Sciatic nerve (tissue), 2 donors: ENCODE data around the gene ZBTB7B. TPM values are rescaled to one million over a fixed set of nuclear protein-coding genes. Genes with fewer than 3 reads are reported as not detected.
"Not testable (repeated sequence)": the region's sequence is repeated elsewhere in the genome, so short reads cannot be mapped to it uniquely, and the experiment has no call there.

Experiments used
- ATAC-seq: fragments of 200-7000 bp; cut with Tn5 transposase; one replicate; pipeline ENCODE4 v1.9.1; 2020; ENCODE audit warnings: mild to moderate bottlenecking, moderate library complexity
- DNase-seq: peaks from one replicate; pipeline ENCODE4 v3.0.0-alpha.2; 2020; ENCODE audit warnings: low spot score
- intact Hi-C: fragments of 100-400 bp; cut with DNase I; formaldehyde crosslinking; loops from one replicate; pipeline ENCODE4 v1.14.2; 2022
- total RNA-seq: library from RNA; stranded (reverse); fragmentation: NEBNext Ultra II Directional; extraction: Animal tissue kit (Norgen Biotek cat#: 25700); gene quantifications from one replicate; pipeline ENCODE4 v1.2.1, GENCODE V29; 2021
- donor health status: DM: no; HTN: no; CAD: no.
- donor health status: DM: no; HTN: no; CAD: no.

ZBTB7B gene
- total RNA-seq, 1 donor from 2014 or later, result 45.3 TPM

GRCh38 chr1:154982897-154983648 is 19.5 kb upstream of the ZBTB7B start, which contains the start of gene FLAD1:
FLAD1 (plus strand) TSS chr1:154983344; CDS start chr1:154983695, 351 bp downstream.
- intact Hi-C loops, result no loop called here
- peak; percentile 96 for DNase-seq
- ATAC-seq, result peak; percentile 100

- DNase-seq, result peak; percentile 56
- intact Hi-C loops, result no loop called here
- no peak for ATAC-seq
These were observed 18.7 kb upstream of the ZBTB7B start for GRCh38 chr1:154983776-154984466.

- DNase-seq, intact Hi-C loops, ATAC-seq: not testable (repeated sequence)
These were observed 15.9 kb upstream of the ZBTB7B start for GRCh38 chr1:154986736-154987135.

- intact Hi-C loops, result no loop called here
- ATAC-seq, result no peak
These were observed 15.3 kb upstream of the ZBTB7B start for GRCh38 chr1:154987326-154987725.

DNA sequence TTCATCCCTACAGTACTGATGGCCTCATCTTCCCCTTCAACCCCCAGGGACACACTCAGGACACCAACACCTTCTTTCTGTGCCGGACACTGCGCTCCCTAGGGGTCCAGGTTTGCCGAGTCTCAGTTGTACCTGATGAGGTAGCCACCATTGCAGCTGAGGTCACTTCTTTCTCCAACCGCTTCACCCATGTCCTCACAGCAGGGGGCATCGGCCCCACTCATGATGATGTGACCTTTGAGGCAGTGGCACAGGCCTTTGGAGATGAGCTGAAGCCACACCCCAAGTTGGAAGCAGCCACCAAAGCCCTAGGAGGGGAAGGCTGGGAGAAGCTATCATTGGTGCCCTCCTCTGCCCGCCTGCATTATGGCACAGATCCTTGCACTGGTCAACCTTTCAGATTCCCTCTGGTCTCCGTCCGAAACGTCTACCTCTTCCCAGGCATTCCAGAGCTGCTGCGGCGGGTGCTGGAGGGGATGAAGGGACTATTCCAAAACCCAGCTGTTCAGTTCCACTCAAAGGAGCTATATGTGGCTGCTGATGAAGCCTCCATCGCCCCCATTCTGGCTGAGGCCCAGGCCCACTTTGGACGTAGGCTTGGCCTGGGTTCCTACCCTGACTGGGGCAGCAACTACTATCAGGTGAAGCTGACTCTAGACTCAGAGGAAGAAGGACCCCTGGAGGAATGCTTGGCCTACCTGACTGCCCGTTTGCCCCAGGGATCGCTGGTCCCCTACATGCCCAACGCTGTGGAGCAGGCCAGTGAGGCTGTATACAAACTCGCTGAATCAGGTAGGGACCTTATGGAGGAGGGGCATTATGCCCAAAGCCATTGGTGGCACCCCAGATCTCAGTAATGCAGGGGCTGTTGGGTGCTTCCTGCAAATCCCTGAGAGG is 14.3 kb upstream of the ZBTB7B start:
- peak; percentile 55 for DNase-seq
- no peak for ATAC-seq

More at GRCh38 chr1:154987326-154987725, 15.3 kb upstream of the ZBTB7B start:
- no peak for DNase-seq

GRCh38 chr1:154989195-154989860 is 13.3 kb upstream of the ZBTB7B start:
- ATAC-seq (no peak), DNase-seq (peak; percentile 48)
- intact Hi-C loops, result no loop called here

More for the DNA sequence above, 14.3 kb upstream of the ZBTB7B start:
- intact Hi-C loops, result no loop called here

GRCh38 chr1:154990276-154990675 is 12.3 kb upstream of the ZBTB7B start:
- DNase-seq, result no peak
- ATAC-seq, result no peak
- intact Hi-C loops, result no loop called here

DNA sequence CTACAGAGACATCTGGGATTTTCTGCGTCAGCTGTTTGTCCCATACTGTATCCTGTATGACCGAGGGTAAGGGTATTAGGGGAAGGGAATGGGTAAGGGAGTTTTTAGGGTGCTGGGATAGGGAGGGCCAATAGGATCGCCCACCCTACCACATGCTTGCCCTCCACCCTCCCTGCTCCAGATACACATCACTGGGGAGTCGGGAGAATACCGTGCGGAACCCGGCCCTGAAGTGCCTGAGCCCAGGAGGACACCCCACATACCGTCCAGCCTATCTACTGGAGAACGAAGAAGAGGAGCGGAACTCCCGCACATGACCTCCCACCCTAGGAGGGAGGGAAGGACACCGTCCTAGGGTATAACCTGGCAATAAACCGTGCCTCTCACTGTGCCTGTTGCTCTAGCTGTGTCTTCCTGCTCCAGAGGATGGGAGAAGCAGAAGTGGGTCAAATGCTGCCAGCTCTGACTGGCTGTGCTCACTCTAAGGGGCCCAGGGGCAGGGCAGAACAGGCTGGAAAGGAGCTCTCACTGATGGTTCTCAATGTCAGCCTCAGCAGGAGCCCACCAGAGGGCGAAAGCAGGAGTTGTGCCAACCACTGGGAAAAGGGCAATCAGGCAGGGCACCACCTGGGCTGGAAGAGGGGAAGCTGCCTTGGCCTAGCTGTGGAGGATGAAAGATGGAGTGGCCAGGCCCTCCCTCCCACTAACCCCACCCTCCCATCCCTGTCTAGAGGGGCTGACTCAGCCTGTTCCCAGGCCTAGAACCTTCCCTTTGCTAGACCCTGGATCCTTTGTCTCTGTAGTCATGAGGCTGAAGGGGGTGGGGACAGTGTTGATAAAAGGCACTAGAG is 9.7 kb upstream of the ZBTB7B start:
- no peak for ATAC-seq
- intact Hi-C loops, result no loop called here
- DNase-seq, result peak; percentile 48

- no peak for ATAC-seq
- intact Hi-C loops, result loop anchor here (2.0 kb wide), 1 partner anchor 31 kb away; no protein-coding TSS in a partner anchor
- no peak for DNase-seq
These were observed 8.9 kb upstream of the ZBTB7B start, which contains the start of gene LENEP for GRCh38 chr1:154993572-154994268. LENEP (plus strand) TSS chr1:154993586; CDS start chr1:154993608, 22 bp downstream.

GRCh38 chr1:154994269-154994587 is 8.4 kb upstream of the ZBTB7B start:
- ATAC-seq, result no peak
- intact Hi-C loops, result loop anchor here (2.0 kb wide), 1 partner anchor 31 kb away; no protein-coding TSS in a partner anchor
- DNase-seq, result no peak

- no peak for ATAC-seq
- intact Hi-C loops, result loop anchor here (2.0 kb wide), 1 partner anchor 32 kb away; no protein-coding TSS in a partner anchor
- no peak for DNase-seq
These were observed 8.0 kb upstream of the ZBTB7B start for GRCh38 chr1:154994591-154994990.

DNA sequence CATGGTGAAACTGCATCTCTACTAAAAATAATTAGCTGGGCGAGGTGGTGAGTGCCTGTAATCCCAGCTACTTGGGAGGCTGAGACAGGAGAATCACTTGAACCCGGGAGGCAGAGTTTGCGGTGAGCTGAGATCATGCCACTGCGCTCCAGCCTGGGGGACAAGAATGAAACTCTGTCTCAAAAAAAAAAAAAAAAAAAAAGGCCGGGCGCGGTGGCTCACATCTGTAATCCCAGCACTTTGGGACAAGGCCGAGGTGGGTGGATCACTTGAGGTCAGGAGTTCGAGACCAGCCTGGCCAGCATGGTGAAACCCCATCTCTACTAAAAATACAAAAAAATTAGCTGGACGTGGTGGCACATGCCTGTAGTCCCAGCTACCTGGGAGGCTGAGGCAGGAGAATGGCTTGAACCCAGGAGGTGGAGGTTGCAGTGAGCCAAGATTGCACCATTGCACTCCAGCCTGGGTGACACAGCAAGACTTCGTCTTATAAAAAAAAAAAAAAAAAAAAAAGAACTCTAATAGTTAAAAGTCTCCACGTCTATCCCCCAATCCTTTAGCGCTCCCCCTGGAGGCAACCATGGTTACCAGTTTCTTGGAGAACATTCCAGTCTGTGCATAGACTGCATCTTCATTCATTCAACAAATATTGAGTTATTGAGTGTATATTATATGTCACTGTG is 7.2 kb upstream of the ZBTB7B start:
- intact Hi-C loops, result loop anchor here (2.0 kb wide), 1 partner anchor 33 kb away; no protein-coding TSS in a partner anchor
- ATAC-seq, result not testable (repeated sequence)

DNA sequence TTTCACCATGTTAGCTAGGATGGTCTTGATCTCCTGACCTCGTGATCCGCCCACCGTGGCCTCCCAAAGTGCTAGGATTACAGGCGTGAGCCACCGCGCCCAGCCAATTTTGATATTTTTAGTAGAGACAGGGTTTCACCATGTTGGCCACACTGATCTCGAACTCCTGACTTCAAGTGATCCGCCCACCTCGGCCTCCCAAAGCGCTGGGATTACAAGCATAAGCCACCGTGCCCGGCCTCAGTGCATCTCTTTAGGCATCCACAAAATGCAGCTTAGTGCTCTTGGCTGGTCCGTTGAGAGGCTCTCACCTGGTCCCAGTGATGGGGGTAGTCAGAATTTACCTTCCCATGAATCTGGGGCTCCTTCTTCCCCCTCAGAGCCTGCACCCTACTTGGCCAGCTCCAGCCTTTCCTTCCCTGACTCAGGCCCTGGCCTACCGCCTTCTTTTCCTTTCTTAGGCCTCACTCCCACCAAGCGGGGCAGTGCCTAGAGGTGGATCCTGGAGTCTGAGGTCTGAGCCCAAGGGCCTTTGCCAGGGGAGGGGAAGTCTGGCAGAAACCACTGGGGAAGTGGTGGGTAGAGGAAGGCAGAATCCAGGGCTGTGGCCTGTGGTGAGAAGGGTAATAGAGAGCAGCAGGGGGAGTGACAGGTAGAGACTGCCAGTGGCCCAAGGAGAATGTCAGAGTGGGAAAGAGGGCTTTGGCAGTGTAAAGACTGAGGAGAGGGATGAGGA is 5.5 kb upstream of the ZBTB7B start:
- DNase-seq (no peak), ATAC-seq (no peak)
- intact Hi-C loops, result no loop called here

More for the DNA sequence above, 7.2 kb upstream of the ZBTB7B start:
- DNase-seq, result peak; percentile 79

- intact Hi-C loops, result no loop called here
- ATAC-seq, result no peak
- peak; percentile 55 for DNase-seq
These were observed 4.3 kb upstream of the ZBTB7B start for GRCh38 chr1:154998201-154998780.

GRCh38 chr1:154998818-154999570 is 3.6 kb upstream of the ZBTB7B start:
- intact Hi-C loops, result no loop called here
- DNase-seq (peak; percentile 82), ATAC-seq (no peak)
